ENCODE data around the gene OGFOD1.

OGFOD1 gene

GRCh38 chr16:56428091-56428490 lies 23.3 kb upstream of the OGFOD1 start:
- DNase-seq = no peak

GRCh38 chr16:56436258-56436657 lies 15.1 kb upstream of the OGFOD1 start:
- DNase-seq = no peak

GRCh38 chr16:56438038-56438437 lies 13.3 kb upstream of the OGFOD1 start:
- no peak for DNase-seq

- DNase-seq = no peak
Observed at GRCh38 chr16:56447286-56447685, 4.1 kb upstream of the OGFOD1 start.

- DNase-seq = no peak
Observed at GRCh38 chr16:56448005-56448404, 3.3 kb upstream of the OGFOD1 start.

GRCh38 chr16:56450275-56450985 lies 924 bp upstream of the OGFOD1 start:
- no peak for DNase-seq

- DNase-seq = no peak
Observed at GRCh38 chr16:56451753-56452689, 667 bp downstream of the OGFOD1 start.

- DNase-seq = no peak
Observed at GRCh38 chr16:56457927-56458470, 6.6 kb downstream of the OGFOD1 start.

- DNase-seq = no peak
Observed at GRCh38 chr16:56460101-56460500, 8.7 kb downstream of the OGFOD1 start.

- DNase-seq = no peak
Observed at GRCh38 chr16:56462064-56462796, 10.9 kb downstream of the OGFOD1 start.

GRCh38 chr16:56463153-56463552 lies 11.8 kb downstream of the OGFOD1 start:
- no peak for DNase-seq

GRCh38 chr16:56466344-56466743 lies 15.0 kb downstream of the OGFOD1 start:
- no peak for DNase-seq

- DNase-seq = no peak
Observed at GRCh38 chr16:56468800-56469199, 17.4 kb downstream of the OGFOD1 start.

- DNase-seq = no peak
Observed at GRCh38 chr16:56469748-56470147, 18.4 kb downstream of the OGFOD1 start.

GRCh38 chr16:56470232-56470631 lies 18.9 kb downstream of the OGFOD1 start:
- no peak for DNase-seq

GRCh38 chr16:56470666-56471065 lies 19.3 kb downstream of the OGFOD1 start:
- DNase-seq = no peak

- DNase-seq = no peak
Observed at GRCh38 chr16:56475201-56475600, 23.8 kb downstream of the OGFOD1 start.

GRCh38 chr16:56477096-56477878 lies 25.9 kb downstream of the OGFOD1 start:
- no peak for DNase-seq

- no peak for DNase-seq
Observed at GRCh38 chr16:56478281-56479049, 27.1 kb downstream of the OGFOD1 start.

GRCh38 chr16:56479469-56479868 lies 28.1 kb downstream of the OGFOD1 start:
- no peak for DNase-seq

- no peak for DNase-seq
Observed at GRCh38 chr16:56480776-56481467, 29.6 kb downstream of the OGFOD1 start.

Data from activated CD4-positive, CD25-positive, alpha-beta regulatory T cell treated with anti-CD3 and anti-CD28 coated beads, Interleukin-2, amount 50 U/mL, for 72 hours (primary cell).